Measurements from ENCODE around the gene VWC2L. TPM values are rescaled to one million over a fixed set of nuclear protein-coding genes. Genes with fewer than 3 reads are reported as not detected.

VWC2L gene
- total and polyA plus RNA-seq, 2 donors (not counting 3 experiments of a cell fraction or from before 2014, with no cell fraction given), result not detected

DNA sequence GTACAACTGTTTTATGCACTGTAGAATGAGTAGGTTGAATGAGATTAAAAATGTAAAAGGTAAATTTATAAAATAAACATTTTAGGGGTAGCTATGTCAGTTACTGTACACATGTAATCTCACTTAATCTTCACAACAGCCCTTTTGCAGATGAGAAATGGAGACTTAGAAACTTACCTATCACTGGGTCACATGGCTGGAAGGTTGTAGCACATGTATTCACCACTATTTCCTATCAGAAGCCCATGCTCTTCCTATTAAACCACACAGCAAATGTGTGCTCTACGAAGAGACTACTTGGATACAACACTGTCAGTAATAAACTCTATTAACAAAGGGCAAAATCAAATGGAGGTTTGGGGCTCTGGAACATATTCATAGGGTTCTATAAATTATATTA is 60.5 kb downstream of the VWC2L start:
- no TSS peak for BruUV-seq (replicated peaks)
- Histone ChIP-seq H3K9me1 (replicated peaks; ENCODE audit: control insufficient read depth, extremely low read depth, insufficient read depth, low read length) (no peaks in the 10 kb centered on the region), H3K4me1 (ENCODE audit: control insufficient read depth, extremely low read depth, insufficient read depth, low read length) (no peaks in the 10 kb centered on the region), H3K4me3 (replicated peaks in 1 of 3; ENCODE audit: insufficient read depth in 1 of 3, low read depth in 1 of 3, low read length in 3 of 3) (no peak overlapping the region), H4K20me1 (replicated peaks; ENCODE audit: control insufficient read depth, extremely low read depth, insufficient read depth, low read length) (no peaks in the 10 kb centered on the region), H3K9ac (replicated peaks; ENCODE audit: extremely low read depth, insufficient read depth, low read length) (no peak overlapping the region), H2AFZ (ENCODE audit: low read depth, low read length) (no peak overlapping the region), H3K36me3 (ENCODE audit: control insufficient read depth in 2 of 2, extremely low read depth in 1 of 2, insufficient read depth in 2 of 2, low read length in 2 of 2) (no peaks in the 10 kb centered on the region), H3K79me2 (ENCODE audit: control insufficient read depth, insufficient read depth, low read length) (no peaks in the 10 kb centered on the region), H3K4me2 (ENCODE audit: insufficient read depth, low read length) (no peak overlapping the region), H3K27me3 (ENCODE audit: control insufficient read depth in 2 of 2, insufficient read depth in 2 of 2, low read length in 2 of 2) (no peaks in the 10 kb centered on the region), H3K27ac (ENCODE audit: insufficient read depth, low read depth, low read length) (no peak overlapping the region), H3K9me3 (replicated peaks; ENCODE audit: control insufficient read depth, insufficient read depth, low read length) (no peaks in the 10 kb centered on the region)
- dilution Hi-C loops (cut with MboI; ENCODE audit: extremely low pct_ligation_motif_present, low sequenced_read_pairs) (no loop called here), intact Hi-C loops (cut with micrococcal nuclease) (no loop called here)
- TF ChIP-seq, protein P1, sequence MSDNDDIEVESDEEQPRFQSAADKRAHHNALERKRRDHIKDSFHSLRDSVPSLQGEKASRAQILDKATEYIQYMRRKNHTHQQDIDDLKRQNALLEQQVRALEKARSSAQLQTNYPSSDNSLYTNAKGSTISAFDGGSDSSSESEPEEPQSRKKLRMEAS (IDR thresholded peaks at IDR 0.05; ENCODE audit: insufficient read depth, insufficient read length), result no peak
- TF ChIP-seq, protein P2, sequence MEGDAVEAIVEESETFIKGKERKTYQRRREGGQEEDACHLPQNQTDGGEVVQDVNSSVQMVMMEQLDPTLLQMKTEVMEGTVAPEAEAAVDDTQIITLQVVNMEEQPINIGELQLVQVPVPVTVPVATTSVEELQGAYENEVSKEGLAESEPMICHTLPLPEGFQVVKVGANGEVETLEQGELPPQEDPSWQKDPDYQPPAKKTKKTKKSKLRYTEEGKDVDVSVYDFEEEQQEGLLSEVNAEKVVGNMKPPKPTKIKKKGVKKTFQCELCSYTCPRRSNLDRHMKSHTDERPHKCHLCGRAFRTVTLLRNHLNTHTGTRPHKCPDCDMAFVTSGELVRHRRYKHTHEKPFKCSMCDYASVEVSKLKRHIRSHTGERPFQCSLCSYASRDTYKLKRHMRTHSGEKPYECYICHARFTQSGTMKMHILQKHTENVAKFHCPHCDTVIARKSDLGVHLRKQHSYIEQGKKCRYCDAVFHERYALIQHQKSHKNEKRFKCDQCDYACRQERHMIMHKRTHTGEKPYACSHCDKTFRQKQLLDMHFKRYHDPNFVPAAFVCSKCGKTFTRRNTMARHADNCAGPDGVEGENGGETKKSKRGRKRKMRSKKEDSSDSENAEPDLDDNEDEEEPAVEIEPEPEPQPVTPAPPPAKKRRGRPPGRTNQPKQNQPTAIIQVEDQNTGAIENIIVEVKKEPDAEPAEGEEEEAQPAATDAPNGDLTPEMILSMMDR (IDR thresholded peaks at IDR 0.05; ENCODE audit: extremely low read depth in 1 of 2, insufficient read depth in 1 of 2, low read depth in 1 of 2, low read length in 2 of 2), result no peak
- TF ChIP-seq JUN (IDR thresholded peaks at IDR 0.05; ENCODE audit: borderline replicate concordance, insufficient read depth, insufficient read length, low read depth), result no peak
- no peak for TF ChIP-seq POLR2A (IDR thresholded peaks at IDR 0.05; ENCODE audit: low read depth, low read length)
- TF ChIP-seq EZH2 (IDR thresholded peaks at IDR 0.05; ENCODE audit: borderline replicate concordance, low read depth, low read length, severe bottlenecking), result no peak
- no peak for TF ChIP-seq MYC (IDR thresholded peaks at IDR 0.05; ENCODE audit: low read depth, low read length)
- TF ChIP-seq FOS (IDR thresholded peaks at IDR 0.05; ENCODE audit: borderline replicate concordance, insufficient read depth, low read length), result no peak
- no peak for TF ChIP-seq GATA2 (IDR thresholded peaks at IDR 0.05; ENCODE audit: insufficient read depth, insufficient read length, low read depth, low read length)
- no peak for TF ChIP-seq POLR2AphosphoS5 (IDR thresholded peaks at IDR 0.05; ENCODE audit: insufficient read depth, low read depth, low read length)
- no peak for DNase-seq (ENCODE audit: low read depth, low spot score)
- ChIA-PET CTCF (no interaction called here), POLR2A (no interaction called here)
- FAIRE-seq, result no peak
